ENCODE measurements around the gene C1QTNF5. TPM values are rescaled to one million over a fixed set of nuclear protein-coding genes. Genes with fewer than 3 reads are reported as not detected.

Gene C1QTNF5
- total RNA-seq, 1 experiment from 2014 or later = 0.33 TPM

- Histone ChIP-seq H3T11ph (ENCODE audit: low read length) (no peak overlapping the region), H3K23me2 (ENCODE audit: insufficient read length, low read depth, low read length, poor library complexity, severe bottlenecking) (peaks cover 15% of the 10 kb centered on the region), H2AFZ (ENCODE audit: low read length) (no peak overlapping the region), H3K27me3 (ENCODE audit: insufficient read depth, low read length) (peaks cover 3% of the 10 kb centered on the region; the same call in 1 of the 2 replicates), H3K4me2 (ENCODE audit: insufficient read depth, insufficient read length, low read length) (peak overlapping the region; percentile 79), H2AK5ac (ENCODE audit: insufficient read length, low read length) (no peak overlapping the region), H3K18ac (ENCODE audit: insufficient read length, low read depth, low read length) (no peak overlapping the region), H3K4ac (ENCODE audit: low read depth, low read length) (no peak overlapping the region), H3K27ac (ENCODE audit: insufficient read length, low read depth, low read length) (no peak overlapping the region), H2BK15ac (ENCODE audit: low read depth, low read length) (no peak overlapping the region), H3K4me1 (ENCODE audit: insufficient read depth, low read length) (peaks cover 3% of the 10 kb centered on the region; the same call in 1 of the 2 replicates), H3K79me2 (ENCODE audit: insufficient read depth, low read length) (no peaks in the 10 kb centered on the region), H3K56ac (ENCODE audit: insufficient read length, low read depth, low read length) (no peak overlapping the region), H3K79me1 (ENCODE audit: insufficient read depth, low read depth, low read length, poor library complexity, severe bottlenecking) (no peaks in the 10 kb centered on the region), H2BK5ac (ENCODE audit: insufficient read length, low read length) (no peak overlapping the region), H2BK12ac (ENCODE audit: insufficient read length, low read depth, low read length) (no peak overlapping the region), H4K91ac (ENCODE audit: insufficient read length, low read depth, low read length) (no peak overlapping the region), H3K14ac (ENCODE audit: insufficient read depth, low read length) (no peak overlapping the region), H3K23ac (ENCODE audit: insufficient read length, low read depth, low read length) (no peak overlapping the region), H4K5ac (ENCODE audit: insufficient read length, low read depth, low read length) (no peak overlapping the region), H2BK20ac (ENCODE audit: low read depth, low read length, poor library complexity, severe bottlenecking) (no peak overlapping the region), H4K20me1 (ENCODE audit: control insufficient read depth, insufficient read depth, insufficient read length) (no peaks in the 10 kb centered on the region), H3K9me3 (ENCODE audit: control insufficient read depth, low read depth, low read length) (no peaks in the 10 kb centered on the region), H4K8ac (replicated peaks; ENCODE audit: insufficient read length, low read depth, low read length) (no peak overlapping the region), H2BK120ac (ENCODE audit: low read depth, low read length, poor library complexity, severe bottlenecking) (no peak overlapping the region), H3K9ac (ENCODE audit: extremely low read depth, insufficient read length, low read length) (no peak overlapping the region)
- Mint-ChIP-seq H3K4me1 (peaks cover 46 to 54% of the 10 kb centered on the region in 2 experiments), H3K36me3 (ENCODE audit: insufficient read depth in 1 of 3, low read depth in 3 of 3) (0 out of 7 replicates have a peak, but pooled peaks cover 0 to 3% (median 0%) of the 10 kb centered on the region in 3 experiments), H3K27me3 (ENCODE audit: low read depth) (peaks cover 15% of the 10 kb centered on the region), H3K27ac (no peak overlapping the region), H3K4me3 (no peak overlapping the region), H3K9me3 (no peaks in the 10 kb centered on the region; a peak in 1 of 5 replicates)
- DNase-seq = no peak
- TF ChIP-seq CTCF (conservative IDR thresholded peaks at IDR 0.05) = no peak
- WGBS (ENCODE audit: extremely low coverage, insufficient read length, low lambda C conversion rate) = no CpG with 5 or more reads among the region's 13 CpGs
These were observed 39.6 kb upstream of the C1QTNF5 start for GRCh38 chr11:119380160-119380826.

Measured in H9 (cell line).